Measurements from ENCODE around the gene TMEM139. TPM values are rescaled to one million over a fixed set of nuclear protein-coding genes. Genes with fewer than 3 reads are reported as not detected.
"Not testable (repeated sequence)": the region's sequence is repeated elsewhere in the genome, so short reads cannot be mapped to it uniquely, and the experiment has no call there.

Gene TMEM139
- total RNA-seq, 1 donor from 2014 or later = 6.9 TPM

DNA sequence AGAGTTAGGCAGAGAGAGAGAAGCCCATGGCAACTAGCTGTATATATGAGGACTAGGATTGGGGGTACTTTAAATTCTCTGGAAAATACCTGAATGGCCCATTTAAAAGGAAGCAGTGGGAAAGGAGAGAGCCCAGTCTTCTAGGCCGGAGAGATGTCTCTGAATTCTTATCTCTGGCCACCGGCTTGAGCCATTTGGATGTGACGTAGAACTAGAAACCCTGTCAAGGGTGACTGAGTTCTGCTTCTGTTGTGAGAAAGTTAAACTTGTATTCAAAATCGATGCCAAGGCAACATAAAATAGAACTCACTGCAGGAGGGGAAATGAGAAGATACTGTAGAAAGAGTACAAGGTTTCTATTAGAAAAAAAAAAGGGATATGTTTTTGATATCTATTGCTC lies 27.8 kb upstream of the TMEM139 start:
- intact Hi-C loops (cut with DNase I) = no loop called here
- DNase-seq (ENCODE audit: low spot score) = no peak

DNA sequence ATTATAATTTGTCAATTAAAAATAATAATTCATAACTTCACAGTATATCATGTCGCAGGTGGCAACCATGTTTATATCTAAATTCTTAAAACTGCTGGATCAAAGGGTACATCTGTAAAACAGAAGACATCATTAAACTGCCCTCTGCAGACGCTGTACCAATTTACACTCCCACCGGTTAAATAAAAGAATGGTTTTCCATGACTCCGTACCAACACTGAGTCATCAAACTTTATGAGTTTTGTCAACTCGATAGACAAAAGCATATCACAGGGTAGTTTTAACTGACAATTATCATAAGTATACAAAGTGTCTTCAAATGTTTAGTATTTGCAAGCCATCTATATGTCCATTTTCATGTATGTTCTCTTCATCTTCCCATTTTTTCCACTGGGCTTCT lies 27.3 kb upstream of the TMEM139 start:
- no peak for DNase-seq (ENCODE audit: low spot score)
- intact Hi-C loops (cut with DNase I) = no loop called here

DNA sequence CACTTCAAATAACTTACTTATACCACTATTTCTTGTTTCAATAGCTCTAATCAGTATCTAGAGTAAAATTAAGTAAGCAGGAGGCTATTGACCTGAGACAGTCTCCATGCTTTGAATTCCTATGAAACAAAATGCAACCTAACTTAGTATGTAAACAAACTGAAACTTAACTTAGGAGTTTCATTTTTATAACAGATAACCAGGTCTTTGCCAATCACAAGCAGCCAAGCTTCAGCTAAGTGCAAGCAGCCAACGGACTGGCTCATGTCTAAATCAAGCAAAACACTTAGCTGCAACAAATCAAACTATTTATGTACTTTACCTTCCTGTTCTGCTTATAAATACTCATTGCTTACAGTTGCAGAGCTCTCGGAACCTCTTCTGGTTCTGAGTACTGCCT lies 25.9 kb upstream of the TMEM139 start:
- DNase-seq (ENCODE audit: low spot score) = no peak

DNA sequence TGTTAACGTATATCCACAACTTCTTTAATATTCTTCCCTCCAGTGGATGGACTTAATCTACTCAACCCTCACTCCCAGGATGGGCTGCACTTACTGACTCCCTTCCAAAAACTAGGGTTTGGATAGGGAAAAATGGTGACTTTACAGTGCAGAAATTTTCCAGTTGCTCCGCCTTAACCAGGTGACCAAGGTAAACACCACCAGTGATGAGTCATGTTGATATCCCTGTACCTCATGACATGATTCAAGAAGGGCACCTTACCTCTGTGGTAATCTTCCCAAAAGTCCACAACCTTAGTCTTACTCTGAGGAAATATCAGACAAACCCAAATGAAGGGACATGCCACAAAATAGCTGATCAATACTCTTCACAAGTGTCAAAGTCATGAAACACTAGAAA lies 25.0 kb upstream of the TMEM139 start:
- intact Hi-C loops (cut with DNase I) = loop anchor here (5.0 kb wide), 1 partner anchor 43 kb away; no protein-coding TSS in a partner anchor
- no peak for DNase-seq (ENCODE audit: low spot score)

More for the DNA sequence above, 25.9 kb upstream of the TMEM139 start:
- intact Hi-C loops (cut with DNase I) = no loop called here

DNA sequence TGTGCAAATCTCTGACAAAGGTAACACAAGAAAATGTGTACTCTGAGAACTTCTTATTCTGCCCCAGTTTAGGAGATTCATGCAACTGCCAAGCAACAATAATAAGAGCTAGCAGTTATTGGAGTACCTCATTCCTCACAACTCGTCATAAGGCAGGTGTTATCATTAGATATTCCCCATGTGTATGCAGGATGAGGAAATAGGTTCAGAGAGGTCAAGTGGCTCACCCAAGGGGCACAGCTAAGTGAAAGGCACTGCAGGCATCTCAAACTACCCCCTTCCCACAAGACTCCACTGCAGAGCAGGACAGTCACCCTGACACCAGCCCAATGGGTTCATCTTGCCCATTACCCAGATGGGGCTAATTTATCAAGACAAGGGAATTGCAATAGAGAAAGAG lies 22.9 kb upstream of the TMEM139 start:
- DNase-seq (ENCODE audit: low spot score) = no peak
- intact Hi-C loops (cut with DNase I) = loop anchor here (2.0 to 5.0 kb wide), 2 partner anchors 27 to 40 kb away; partner anchors contain the start of gene CASP2

DNA sequence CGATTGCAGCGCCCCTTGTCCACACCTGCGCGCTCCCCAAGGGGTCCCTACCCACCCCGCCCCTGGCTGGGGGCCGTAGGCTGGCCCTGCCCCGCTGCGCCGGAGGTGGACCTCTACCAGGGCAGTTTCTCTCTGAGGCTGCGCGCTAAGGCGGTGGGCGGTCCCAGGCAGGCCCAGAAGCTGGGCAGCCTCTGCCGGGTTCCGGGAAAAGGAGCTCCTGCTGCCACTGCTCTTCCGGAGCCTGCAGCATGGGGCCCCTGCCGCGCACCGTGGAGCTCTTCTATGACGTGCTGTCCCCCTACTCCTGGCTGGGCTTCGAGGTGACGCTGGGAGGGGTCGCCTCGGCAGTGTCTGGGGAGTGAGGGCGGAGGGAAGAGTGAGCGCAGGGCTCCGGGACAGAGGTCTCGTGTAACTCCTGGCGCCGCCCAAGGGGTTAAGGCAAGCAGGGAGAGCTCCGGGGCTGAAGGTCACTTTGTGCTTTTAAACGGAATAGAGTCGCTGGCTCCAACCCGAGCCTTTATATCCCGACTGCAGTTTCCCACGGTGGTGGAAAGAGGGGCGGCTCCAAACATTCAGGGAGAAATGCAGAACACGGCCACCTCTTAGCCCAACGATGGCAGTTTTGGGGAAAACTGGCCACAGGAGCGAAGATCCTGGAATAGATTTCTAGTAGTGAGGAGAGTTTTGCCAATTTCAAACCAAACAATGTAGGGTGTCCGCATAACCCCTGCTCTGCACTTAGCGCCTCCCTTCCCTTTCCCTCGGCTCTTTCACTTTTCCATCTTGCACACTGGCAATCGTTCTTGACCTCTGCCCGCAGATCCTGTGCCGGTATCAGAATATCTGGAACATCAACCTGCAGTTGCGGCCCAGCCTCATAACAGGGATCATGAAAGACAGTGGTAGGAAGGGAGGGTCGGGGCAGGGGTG lies 21.2 kb upstream of the TMEM139 start, which contains the start of gene GSTK1:
TSS of gene GSTK1 (plus strand) at position 176 of the 930 bp plus-strand sequence. CDS start at position 249, 73 bp downstream.
- peak; percentile 96 for DNase-seq (ENCODE audit: low spot score)
- intact Hi-C loops (cut with DNase I) = loop anchor here (2.0 to 5.0 kb wide), 2 partner anchors 25 to 39 kb away; partner anchors contain the start of gene CASP2

DNA sequence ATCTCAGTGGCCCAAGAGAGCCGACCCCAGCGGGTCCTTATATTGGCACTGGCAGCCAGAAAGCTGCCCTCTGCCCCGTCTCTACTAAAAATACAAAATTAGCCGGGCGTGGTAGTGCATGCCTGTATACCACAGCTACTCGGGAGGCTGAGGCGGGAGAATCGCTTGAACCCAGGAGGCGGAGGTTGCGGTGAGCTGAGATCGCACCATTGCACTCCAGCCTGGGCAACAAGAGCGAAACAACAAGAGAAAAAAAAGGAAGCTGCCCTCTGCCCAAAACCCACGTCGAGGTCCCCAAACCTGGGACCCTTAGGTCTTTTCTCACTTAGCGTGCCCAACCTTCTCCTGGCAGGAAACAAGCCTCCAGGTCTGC lies 20.6 kb upstream of the TMEM139 start:
- not testable (repeated sequence) for DNase-seq (ENCODE audit: low spot score)
- intact Hi-C loops (cut with DNase I) = loop anchor here (5.0 kb wide), 1 partner anchor 38 kb away; no protein-coding TSS in a partner anchor

DNA sequence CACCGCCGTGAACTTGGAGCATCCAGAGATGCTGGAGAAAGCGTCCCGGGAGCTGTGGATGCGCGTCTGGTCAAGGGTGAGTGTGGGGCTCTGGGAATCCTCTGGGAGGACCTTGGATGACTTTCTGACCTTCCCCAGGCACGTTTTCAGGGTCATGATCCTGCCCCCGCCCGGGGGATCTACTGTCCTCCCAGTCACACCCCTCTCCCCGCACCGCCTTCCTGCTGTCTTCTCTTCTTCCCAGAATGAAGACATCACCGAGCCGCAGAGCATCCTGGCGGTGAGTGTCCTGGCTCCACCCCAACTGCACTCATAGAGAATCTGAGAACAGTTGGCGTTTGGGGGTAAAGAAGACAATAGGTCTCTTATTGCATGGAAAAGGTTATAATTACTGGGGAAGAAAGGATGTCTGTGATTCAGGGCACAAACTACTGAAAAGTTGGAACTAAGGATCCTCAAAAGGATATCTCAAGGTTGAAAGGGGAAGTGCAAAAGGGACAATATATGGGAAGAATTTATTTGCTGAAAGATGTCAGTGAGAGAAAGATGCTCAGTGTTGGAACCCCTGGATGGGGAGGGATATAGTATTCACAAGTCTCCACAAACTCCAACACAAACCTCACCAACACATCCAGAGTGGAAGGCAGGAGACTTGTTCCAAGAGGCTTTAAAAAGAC lies 19.6 kb upstream of the TMEM139 start:
- DNase-seq (ENCODE audit: low spot score) = no peak
- intact Hi-C loops (cut with DNase I) = no loop called here

DNA sequence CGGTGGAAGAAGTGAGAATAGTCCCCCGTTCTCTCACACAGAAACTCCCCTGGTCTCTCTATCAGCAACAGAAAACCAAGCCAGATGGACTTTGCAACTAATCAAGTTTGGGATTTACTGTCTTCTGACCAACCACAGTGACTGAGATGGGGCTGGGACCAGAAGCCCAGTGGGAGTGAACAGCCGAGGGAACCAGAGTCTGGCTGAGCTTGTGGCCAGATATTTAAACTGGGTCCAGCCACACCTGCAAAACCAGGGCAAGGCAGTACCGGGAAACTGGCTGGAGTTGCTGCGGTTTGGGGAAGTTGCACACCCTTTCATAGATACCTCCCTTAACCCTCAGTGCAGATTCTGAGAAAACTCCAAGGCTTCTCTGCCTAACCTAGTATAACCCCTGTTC lies 15.5 kb upstream of the TMEM139 start:
- intact Hi-C loops (cut with DNase I) = no loop called here
- DNase-seq (ENCODE audit: low spot score) = no peak

DNA sequence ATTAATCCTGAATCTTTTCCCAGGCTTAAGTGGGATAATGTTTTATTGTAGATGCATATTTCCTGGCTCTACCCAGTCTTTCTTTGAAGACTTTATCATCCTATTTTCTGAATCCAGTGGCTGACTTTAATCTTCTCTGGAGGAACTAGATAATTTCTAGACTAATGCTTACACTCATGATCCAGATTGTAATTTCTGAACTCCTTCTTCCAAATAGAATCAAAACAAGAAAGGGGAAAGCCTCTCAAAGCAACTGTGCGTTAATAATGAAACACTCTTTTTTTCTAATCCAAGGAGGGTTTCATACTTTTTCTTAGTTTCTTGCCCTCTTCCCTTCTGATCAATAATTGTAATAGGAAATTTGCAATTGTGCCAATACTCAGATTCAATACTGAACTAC lies 13.5 kb upstream of the TMEM139 start:
- no peak for DNase-seq (ENCODE audit: low spot score)
- intact Hi-C loops (cut with DNase I) = no loop called here

DNA sequence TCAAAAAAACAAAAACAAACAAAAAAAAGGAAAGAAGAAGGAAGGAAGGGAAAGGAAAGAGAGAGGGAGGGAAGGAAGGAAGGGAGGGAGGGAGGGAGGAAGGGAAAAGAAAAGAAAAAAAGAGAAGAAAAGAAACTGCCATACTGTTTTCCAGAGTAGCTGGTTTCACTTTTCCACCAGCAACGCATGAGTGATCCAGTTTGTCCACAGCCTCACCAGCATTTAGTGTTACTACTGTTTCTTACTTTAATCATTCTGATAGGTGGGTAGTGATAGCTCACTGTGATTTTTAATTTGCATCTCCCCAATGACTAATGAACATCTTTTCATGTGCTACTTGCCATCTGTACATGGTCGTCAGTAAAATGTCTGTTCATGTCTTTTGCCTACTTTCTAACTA lies 11.9 kb upstream of the TMEM139 start:
- intact Hi-C loops (cut with DNase I) = no loop called here
- DNase-seq (ENCODE audit: low spot score) = no peak

DNA sequence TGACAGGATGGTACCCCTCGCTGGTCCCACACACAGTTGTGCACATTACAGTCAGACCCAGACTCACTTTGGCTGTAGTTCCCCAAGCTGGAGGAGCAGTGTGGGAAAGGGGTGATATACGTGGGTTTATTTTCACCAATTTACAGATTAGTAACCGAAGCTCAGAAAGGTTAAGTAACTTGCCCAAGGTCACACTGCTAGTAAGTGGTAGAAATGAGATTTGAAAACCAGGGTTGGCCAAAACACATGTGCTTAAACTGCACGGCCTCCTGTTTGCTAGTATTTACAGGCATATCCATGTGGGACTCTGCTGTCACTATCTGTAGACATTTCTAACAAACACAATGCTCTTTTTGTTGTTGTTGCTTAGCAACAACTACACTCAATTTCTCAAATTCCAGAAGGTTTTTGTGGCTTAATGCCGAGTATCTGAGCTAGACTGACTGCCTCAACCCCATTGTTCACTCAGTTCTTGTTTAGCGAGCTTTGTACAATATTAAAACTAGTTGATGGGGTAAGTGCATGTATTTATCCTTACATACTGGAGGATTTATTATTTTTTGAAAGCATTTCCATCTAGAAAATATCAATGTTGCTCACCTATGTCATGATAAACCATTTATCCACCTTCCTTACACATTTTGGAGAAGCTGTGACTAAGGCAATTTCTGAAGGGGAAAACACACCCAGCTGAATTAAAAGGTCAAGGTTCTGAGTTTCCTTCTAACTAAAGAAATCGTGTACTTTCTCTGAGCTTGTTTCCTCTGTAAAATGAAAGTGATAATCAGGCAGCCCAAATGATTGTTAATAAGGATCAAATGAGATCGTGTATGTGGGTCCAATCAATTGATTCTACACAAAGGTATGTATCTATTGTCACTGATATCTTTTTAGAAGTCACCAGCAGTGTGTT lies 5.3 kb upstream of the TMEM139 start:
- DNase-seq (ENCODE audit: low spot score) = no peak
- intact Hi-C loops (cut with DNase I) = no loop called here

DNA sequence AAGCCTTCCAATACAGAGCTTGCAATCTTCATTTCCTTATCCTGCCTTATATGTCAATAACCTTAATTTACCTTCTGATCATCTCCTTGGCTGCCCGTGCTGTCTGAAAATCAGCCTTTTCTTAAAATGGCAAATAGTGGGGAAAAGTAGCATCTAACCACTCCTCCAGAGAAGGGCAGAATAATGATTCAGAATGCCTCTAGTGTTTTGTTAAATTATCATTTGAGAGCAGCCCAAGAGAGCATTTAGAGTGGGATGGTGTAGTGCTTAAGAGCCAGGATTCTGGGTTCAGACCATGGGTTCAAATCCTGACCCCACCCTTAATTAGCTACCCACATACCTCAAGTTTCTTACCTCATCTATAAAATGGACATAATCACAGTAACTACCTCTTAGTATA lies 4.6 kb upstream of the TMEM139 start:
- no peak for DNase-seq (ENCODE audit: low spot score)
- intact Hi-C loops (cut with DNase I) = no loop called here

DNA sequence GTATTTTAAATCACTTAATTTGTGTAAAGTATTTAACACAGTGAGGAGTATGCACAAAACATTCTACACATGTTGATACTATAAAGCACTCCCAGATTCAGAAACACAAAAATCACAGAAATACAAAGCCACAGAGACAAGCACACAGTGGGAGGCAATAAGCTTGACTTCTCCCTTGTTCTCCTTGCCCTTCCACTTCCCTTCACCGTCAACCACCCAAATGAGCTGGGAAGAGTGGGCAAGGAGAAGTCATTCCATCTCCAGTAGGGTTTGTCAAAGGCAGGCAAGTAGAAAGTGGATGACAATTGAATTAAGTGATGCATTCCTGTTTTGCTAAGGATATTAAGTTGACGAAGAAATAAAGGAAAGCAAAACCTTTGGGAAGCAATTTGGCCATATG lies 4.2 kb upstream of the TMEM139 start:
- intact Hi-C loops (cut with DNase I) = no loop called here
- DNase-seq (ENCODE audit: low spot score) = no peak

DNA sequence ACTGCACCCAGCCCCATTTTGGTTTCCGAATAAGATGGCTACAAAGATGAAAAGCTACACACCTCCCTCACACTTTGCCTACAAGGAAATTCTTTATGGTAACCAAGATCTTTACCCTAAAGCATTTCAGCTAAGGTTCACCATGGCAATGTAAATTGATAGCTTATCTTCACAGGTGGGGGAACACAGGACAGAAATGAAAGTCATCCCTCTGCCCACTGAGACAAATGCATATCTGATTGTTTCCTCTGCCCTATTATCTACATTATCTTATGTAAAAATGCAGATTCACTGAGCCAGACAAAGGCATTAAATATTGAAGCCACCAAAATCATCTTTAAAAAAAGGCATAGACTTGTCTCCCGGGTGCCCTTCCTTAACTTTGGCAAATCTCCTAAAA lies 3.2 kb upstream of the TMEM139 start:
- intact Hi-C loops (cut with DNase I) = no loop called here

DNA sequence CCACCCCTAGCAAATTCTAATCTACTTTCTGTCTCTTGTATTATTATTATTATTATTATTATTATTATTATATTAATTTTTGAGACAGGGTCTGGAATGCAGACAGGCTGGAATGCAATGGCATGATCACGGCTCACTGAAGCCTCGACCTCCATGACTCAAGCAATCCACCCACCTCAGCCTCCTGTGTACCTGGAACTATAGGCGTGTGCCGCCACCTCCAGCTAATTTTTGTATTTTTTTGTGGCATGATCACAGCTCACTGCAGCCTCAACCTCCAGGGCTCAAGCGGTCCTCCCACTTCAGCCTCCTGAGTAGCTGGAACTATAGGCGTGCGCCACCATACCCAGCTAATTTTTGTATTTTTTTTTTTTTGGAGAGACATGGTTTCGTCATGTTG lies 2.6 kb upstream of the TMEM139 start:
- no peak for DNase-seq (ENCODE audit: low spot score)
- intact Hi-C loops (cut with DNase I) = no loop called here

More for the DNA sequence above, 3.2 kb upstream of the TMEM139 start:
- DNase-seq (ENCODE audit: low spot score) = no peak

DNA sequence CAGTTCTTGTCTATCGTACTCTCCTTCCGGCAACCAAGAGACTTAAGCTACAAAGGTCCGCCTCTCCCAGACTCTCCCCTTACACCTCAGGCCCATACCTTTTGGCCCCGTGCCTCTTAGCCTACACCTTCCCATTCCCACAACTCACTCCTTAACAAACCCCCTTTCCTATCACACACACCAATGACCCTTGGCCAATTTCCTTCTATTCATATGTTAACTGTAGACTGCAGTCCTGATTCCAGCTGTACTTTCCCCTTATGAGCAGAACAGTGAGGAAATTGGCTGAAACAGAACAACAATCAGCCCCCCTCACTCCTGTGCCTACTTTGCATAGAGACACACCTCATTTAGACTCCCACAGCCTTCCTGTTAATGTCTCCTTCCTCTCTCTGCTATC lies 1.4 kb upstream of the TMEM139 start:
- no peak for DNase-seq (ENCODE audit: low spot score)
- intact Hi-C loops (cut with DNase I) = no loop called here

DNA sequence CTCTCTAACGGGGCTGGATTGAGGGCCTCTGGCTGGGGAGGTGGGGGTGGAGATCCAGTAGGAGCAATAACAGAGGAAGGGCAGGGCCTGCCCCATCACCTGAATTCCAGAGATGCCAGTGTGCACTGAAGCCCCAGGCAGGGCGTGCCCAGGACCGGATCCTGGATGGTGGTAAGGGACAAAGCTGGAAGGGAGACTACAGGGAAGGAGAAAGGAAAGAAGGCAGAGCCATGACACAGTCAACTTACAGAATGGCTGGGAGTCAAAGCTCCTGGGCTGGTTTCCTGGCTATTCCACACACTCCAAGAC lies 666 bp downstream of the TMEM139 start:
- DNase-seq (ENCODE audit: low spot score) = no peak
- intact Hi-C loops (cut with DNase I) = loop anchor here (5.0 kb wide), 1 partner anchor 97 kb away; the partner anchor contains the start of gene ZYX

DNA sequence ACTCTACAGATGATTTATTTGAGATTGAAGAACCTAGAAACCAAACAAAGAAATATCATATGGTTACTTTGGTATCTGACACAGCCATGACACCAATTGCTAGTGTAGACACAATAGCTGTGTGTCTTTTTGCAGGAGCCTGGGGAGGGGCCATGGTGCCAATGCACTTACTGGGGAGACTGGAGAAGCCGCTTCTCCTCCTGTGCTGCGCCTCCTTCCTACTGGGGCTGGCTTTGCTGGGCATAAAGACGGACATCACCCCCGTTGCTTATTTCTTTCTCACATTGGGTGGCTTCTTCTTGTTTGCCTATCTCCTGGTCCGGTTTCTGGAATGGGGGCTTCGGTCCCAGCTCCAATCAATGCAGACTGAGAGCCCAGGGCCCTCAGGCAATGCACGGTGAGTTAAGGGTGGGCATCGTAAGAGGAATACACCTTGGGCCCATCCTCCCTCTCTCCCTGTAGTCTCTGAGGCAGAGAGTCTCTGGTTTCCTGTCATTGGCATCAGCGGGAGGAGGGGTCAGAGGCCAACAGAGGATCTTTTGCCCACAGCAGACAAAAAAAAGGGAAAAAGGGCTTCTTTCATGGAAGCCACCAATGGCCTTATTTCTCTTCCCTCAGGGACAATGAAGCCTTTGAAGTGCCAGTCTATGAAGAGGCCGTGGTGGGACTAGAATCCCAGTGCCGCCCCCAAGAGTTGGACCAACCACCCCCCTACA lies 1.2 kb downstream of the TMEM139 start:
- intact Hi-C loops (cut with DNase I) = loop anchor here (5.0 kb wide), 1 partner anchor 96 kb away; the partner anchor contains the start of gene ZYX
- no peak for DNase-seq (ENCODE audit: low spot score)
